GM21723 (cell line): ENCODE data around the gene SPDYA.

Experiments
- ATAC-seq: cut with Tn5 transposase; IDR thresholded peaks from one replicate; pipeline ENCODE4 v1.9.1; 2021; ENCODE audit warnings: mild to moderate bottlenecking, moderate library complexity; ENCODE audit not compliant: unreplicated experiment

SPDYA gene

GRCh38 chr2:28824207-28824606 is 13.6 kb downstream of the SPDYA start:
- ATAC-seq: no peak

- no peak for ATAC-seq
Observed at GRCh38 chr2:28824870-28825269, 14.2 kb downstream of the SPDYA start.

GRCh38 chr2:28828382-28828781 is 17.7 kb downstream of the SPDYA start:
- no peak for ATAC-seq

- ATAC-seq: no peak
Observed at GRCh38 chr2:28833740-28834470, 23.3 kb downstream of the SPDYA start.

- ATAC-seq: no peak
Observed at GRCh38 chr2:28835781-28836180, 25.1 kb downstream of the SPDYA start.

GRCh38 chr2:28838971-28839370 is 28.3 kb downstream of the SPDYA start:
- ATAC-seq: no peak

- ATAC-seq: no peak
Observed at GRCh38 chr2:28842042-28842441, 31.4 kb downstream of the SPDYA start.

- no peak for ATAC-seq
Observed at GRCh38 chr2:28855193-28855592, 44.6 kb downstream of the SPDYA start.

- no peak for ATAC-seq
Observed at GRCh38 chr2:28855977-28856376, 45.3 kb downstream of the SPDYA start.

- no peak for ATAC-seq
Observed at GRCh38 chr2:28868611-28869010, 58.0 kb downstream of the SPDYA start.

GRCh38 chr2:28869494-28870145 is 59.0 kb downstream of the SPDYA start:
- ATAC-seq: peak; percentile 37

GRCh38 chr2:28870146-28870891 is 59.7 kb downstream of the SPDYA start, which contains the start of gene TRMT61B:
TSS of gene TRMT61B (minus strand) at chr2:28870309. CDS start at chr2:28870277, 32 bp downstream.
- ATAC-seq: peak; percentile 96

GRCh38 chr2:28871620-28872019 is 61.0 kb downstream of the SPDYA start:
- ATAC-seq: no peak

- no peak for ATAC-seq
Observed at GRCh38 chr2:28880193-28880592, 69.6 kb downstream of the SPDYA start.

- no peak for ATAC-seq
Observed at GRCh38 chr2:28893488-28893887, 82.9 kb downstream of the SPDYA start.

GRCh38 chr2:28894470-28895188 is 84.0 kb downstream of the SPDYA start, which contains the start of gene WDR43:
TSS of gene WDR43 (plus strand) at chr2:28894667. CDS start at chr2:28894699, 32 bp downstream.
- ATAC-seq: peak; percentile 91

- ATAC-seq: peak; percentile 26
Observed at GRCh38 chr2:28895189-28895893, 84.7 kb downstream of the SPDYA start.

- ATAC-seq: no peak
Observed at GRCh38 chr2:28896906-28897305, 86.3 kb downstream of the SPDYA start.

GRCh38 chr2:28898048-28898447 is 87.4 kb downstream of the SPDYA start:
- ATAC-seq: no peak
